DND-41 (cell line): ENCODE results near the gene SMTN.

Experiments used
- ATAC-seq: fragments of 200-7000 bp; cut with Tn5 transposase; 3 replicates; pipeline ENCODE4 v1.9.1; 2021; ENCODE audit warnings: low read depth; ENCODE audit not compliant: insufficient read depth
- DNase-seq: peaks from one replicate; pipeline ENCODE4 v3.0.0-alpha.2; 2020
- H2AFZ ChIP-seq: 2 replicates; pipeline ENCODE4 v1.6.0; 2012; ENCODE audit warnings: low read depth, low read length
- H3K27ac ChIP-seq: 2 replicates; pipeline ENCODE4 v1.5.1; 2012; ENCODE audit warnings: low read length, inconsistent platforms
- H3K27me3 ChIP-seq: fragments of 200-600 bp; sonication (generic); 2 replicates; pipeline ENCODE4 v1.6.0; 2012; ENCODE audit warnings: low read length, mild to moderate bottlenecking, inconsistent platforms; ENCODE audit not compliant: insufficient read depth, poor library complexity
- H3K36me3 ChIP-seq: 2 replicates; pipeline ENCODE4 v1.5.1; 2012; ENCODE audit warnings: low read length, inconsistent platforms; ENCODE audit not compliant: insufficient read depth
- H3K4me1 ChIP-seq: 2 replicates; pipeline ENCODE4 v1.5.1; 2012; ENCODE audit warnings: mild to moderate bottlenecking, low read length; ENCODE audit not compliant: insufficient read depth
- H3K4me2 ChIP-seq: 2 replicates; pipeline ENCODE4 v1.6.0; 2012; ENCODE audit warnings: mild to moderate bottlenecking, moderate library complexity, low read length, inconsistent platforms; ENCODE audit not compliant: insufficient read depth
- H3K4me3 ChIP-seq, 2 experiments: fragments of 200-600 bp in 1 of 2; shearing (Covaris generic) in 1 of 2; 2 replicates each; pipeline ENCODE4 v1.5.1; 2012 to 2016; ENCODE audit warnings: inconsistent platforms in 2 of 2, low read length in 2 of 2, mild to moderate bottlenecking in 2 of 2, low read depth in 1 of 2, moderate library complexity in 1 of 2
- H3K79me2 ChIP-seq: 2 replicates; pipeline ENCODE4 v1.6.0; 2012; ENCODE audit warnings: low read length, inconsistent platforms; ENCODE audit not compliant: insufficient read depth
- H3K9ac ChIP-seq: 2 replicates; pipeline ENCODE4 v1.6.0; 2012; ENCODE audit warnings: low read depth, mild to moderate bottlenecking, inconsistent platforms, low read length, moderate library complexity
- H3K9me3 ChIP-seq: 2 replicates; pipeline ENCODE4 v1.5.1; 2012; ENCODE audit warnings: low read length, moderate library complexity, mild to moderate bottlenecking, inconsistent platforms; ENCODE audit not compliant: insufficient read depth, severe bottlenecking
- H4K20me1 ChIP-seq: 2 replicates; pipeline ENCODE4 v1.6.0; 2012; ENCODE audit warnings: low read length; ENCODE audit not compliant: insufficient read depth
- EZH2 ChIP-seq: IDR thresholded peaks from 3 replicates; pipeline ENCODE4 v1.6.1; 2012; ENCODE audit warnings: borderline replicate concordance, low read depth, mild to moderate bottlenecking, moderate library complexity, low read length, inconsistent platforms; ENCODE audit not compliant: severe bottlenecking
- TF ChIP-seq, protein P1 (sequence below): IDR thresholded peaks from 2 replicates; pipeline ENCODE4 v1.5.1; 2012; ENCODE audit warnings: borderline replicate concordance, low read length, moderate library complexity, mild to moderate bottlenecking; ENCODE audit not compliant: poor library complexity, severe bottlenecking; ENCODE audit errors: extremely low read depth

SMTN gene

DNA sequence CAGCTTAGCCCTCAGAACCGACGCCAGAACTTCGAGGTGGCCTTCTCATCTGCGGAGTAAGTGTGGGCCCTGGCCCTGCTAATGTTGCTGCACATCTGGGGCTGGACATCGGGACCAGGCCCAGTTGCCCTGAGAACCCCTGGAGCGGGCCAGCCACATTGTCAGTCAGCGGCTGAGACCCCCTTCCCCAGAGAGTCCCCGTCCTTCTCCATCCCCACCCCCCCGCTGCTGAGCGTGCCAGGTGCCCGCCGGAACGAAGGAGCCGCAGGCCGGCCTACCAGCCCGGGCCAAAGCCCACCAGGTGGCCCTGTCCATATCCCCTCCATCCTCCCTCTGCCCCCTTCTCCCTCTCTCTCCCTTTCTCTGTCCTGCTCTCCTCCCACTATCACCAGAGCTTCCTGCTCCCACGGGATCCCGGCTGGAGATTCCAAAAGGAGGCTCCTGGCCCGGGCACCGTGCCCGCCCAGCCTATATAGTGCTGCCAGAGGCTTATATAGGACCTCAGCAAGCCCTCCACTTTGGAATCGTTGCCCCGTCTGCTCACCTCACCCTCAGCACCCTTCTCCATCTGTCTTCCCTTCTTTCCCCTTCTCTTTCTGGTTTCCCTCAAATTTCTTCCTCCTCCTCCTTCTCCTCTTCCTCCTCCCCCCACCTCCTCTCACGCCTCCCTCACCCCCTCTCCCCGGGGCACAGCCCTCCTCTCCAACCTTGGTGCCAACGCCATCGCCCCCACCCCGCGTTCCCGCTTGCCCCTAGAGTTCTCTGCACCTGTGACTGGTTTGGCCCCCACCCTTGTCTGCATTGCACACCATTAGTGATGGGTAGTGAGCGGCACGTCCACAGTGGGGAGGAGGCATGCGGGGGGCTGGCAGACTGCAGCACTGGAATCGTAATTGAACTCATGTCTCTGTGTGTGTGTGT lies 19.0 kb downstream of the SMTN start:
- Histone ChIP-seq H3K4me2 (no peak overlapping the region), H3K79me2 (no peaks in the 10 kb centered on the region), H3K4me1 (no peaks in the 10 kb centered on the region), H3K9ac (no peak overlapping the region), H3K27me3 (no peaks in the 10 kb centered on the region), H4K20me1 (no peaks in the 10 kb centered on the region), H3K27ac (no peak overlapping the region), H2AFZ (no peak overlapping the region), H3K36me3 (peaks cover 41% of the 10 kb centered on the region), H3K9me3 (no peaks in the 10 kb centered on the region), H3K4me3 (no peak overlapping the region)
- no peak for DNase-seq
- ATAC-seq, result no peak
- TF ChIP-seq, protein P1, sequence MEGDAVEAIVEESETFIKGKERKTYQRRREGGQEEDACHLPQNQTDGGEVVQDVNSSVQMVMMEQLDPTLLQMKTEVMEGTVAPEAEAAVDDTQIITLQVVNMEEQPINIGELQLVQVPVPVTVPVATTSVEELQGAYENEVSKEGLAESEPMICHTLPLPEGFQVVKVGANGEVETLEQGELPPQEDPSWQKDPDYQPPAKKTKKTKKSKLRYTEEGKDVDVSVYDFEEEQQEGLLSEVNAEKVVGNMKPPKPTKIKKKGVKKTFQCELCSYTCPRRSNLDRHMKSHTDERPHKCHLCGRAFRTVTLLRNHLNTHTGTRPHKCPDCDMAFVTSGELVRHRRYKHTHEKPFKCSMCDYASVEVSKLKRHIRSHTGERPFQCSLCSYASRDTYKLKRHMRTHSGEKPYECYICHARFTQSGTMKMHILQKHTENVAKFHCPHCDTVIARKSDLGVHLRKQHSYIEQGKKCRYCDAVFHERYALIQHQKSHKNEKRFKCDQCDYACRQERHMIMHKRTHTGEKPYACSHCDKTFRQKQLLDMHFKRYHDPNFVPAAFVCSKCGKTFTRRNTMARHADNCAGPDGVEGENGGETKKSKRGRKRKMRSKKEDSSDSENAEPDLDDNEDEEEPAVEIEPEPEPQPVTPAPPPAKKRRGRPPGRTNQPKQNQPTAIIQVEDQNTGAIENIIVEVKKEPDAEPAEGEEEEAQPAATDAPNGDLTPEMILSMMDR, result no peak
- TF ChIP-seq EZH2, result no peak

DNA sequence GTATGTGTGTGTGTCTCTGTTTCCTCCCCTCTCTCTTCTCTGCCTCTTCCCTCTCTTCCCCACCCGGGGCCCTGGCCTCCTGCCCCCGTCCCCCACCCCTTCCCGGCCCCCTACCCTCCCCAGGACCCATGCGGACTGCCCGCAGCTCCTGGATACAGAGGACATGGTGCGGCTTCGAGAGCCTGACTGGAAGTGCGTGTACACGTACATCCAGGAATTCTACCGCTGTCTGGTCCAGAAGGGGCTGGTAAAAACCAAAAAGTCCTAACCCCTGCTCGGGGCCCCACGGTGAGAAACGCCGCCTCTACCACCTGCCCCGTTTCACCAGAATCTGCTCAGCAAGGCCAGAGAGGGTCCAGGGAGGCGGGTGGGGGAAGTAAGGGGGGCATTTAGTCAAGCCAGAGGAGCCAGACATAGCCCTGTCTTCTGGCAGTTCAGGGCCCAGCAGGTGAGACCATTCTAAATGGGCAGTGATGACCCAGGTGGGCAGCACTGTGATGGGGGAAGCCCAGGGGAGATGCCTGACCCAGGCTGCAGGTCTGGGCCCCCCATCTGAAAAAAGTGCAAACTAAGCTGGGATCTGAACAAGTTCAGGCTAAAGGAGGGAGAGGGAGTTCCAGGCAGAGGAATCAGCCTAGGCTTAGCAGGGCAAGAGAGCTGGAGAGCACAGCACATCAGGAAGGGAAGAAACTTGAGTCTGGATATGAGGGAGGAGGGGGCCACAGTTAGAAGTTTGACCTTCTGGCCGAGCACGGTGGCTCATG lies 19.8 kb downstream of the SMTN start:
- H4K20me1 ChIP-seq, result no peaks in the 10 kb centered on the region
- ATAC-seq (no peak), DNase-seq (no peak)
- no peak overlapping the region for H3K27ac ChIP-seq
- no peak overlapping the region for H3K9ac ChIP-seq
- no peaks in the 10 kb centered on the region for H3K9me3 ChIP-seq
- no peaks in the 10 kb centered on the region for H3K4me1 ChIP-seq
- H2AFZ ChIP-seq, result no peak overlapping the region
- H3K79me2 ChIP-seq, result no peaks in the 10 kb centered on the region
- TF ChIP-seq, protein P1, result no peak
- no peak for TF ChIP-seq EZH2
- H3K27me3 ChIP-seq, result no peaks in the 10 kb centered on the region
- H3K4me2 ChIP-seq, result no peak overlapping the region
- peaks cover 33% of the 10 kb centered on the region for H3K36me3 ChIP-seq
- H3K4me3 ChIP-seq, result no peak overlapping the region

DNA sequence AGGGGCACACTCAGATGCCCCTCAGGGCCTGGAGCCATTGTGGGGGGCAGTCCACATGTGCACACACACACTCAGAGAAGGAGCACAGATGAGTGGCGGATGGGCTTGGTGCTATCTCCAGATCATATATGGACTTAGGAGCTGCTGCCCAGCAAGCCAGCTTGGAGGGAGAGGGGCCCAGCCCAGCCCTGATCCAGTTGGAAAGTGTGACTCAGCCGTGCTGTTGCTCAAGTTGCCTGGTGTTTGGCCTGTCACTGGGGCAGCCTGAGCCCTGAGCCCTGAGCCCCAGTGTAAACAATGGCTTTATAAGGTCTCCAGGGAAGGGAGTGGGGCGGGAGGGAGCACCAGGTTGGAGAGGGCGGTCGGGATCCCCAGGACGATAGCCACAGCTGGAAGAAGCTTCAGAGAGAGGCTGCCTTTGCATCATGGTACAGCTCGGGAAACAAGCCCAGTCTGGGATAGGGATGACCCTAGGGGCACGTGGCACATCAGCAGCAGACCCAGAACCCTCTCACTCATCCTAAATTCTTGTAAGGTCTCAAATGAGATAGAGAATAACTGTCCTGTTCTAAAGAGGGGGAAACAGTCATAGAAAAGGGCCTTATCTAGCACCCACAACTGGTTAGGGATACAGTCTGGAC lies 21.4 kb downstream of the SMTN start:
- H3K36me3 ChIP-seq, result peaks cover 21% of the 10 kb centered on the region
- ATAC-seq (no peak), DNase-seq (no peak)
- no peak overlapping the region for H3K9ac ChIP-seq
- H3K27me3 ChIP-seq, result no peaks in the 10 kb centered on the region
- H3K4me3 ChIP-seq, result no peak overlapping the region
- no peaks in the 10 kb centered on the region for H3K9me3 ChIP-seq
- H3K79me2 ChIP-seq, result no peaks in the 10 kb centered on the region
- no peaks in the 10 kb centered on the region; the same call in 1 of the 2 replicates for H4K20me1 ChIP-seq
- H3K27ac ChIP-seq, result no peak overlapping the region
- no peak overlapping the region for H2AFZ ChIP-seq
- TF ChIP-seq EZH2, result no peak
- H3K4me1 ChIP-seq, result peaks cover 7% of the 10 kb centered on the region
- no peak overlapping the region for H3K4me2 ChIP-seq
